GM23338 (cell line): ENCODE data around the gene CACNA1B. TPM values are rescaled to one million over a fixed set of nuclear protein-coding genes. Genes with fewer than 3 reads are reported as not detected.
"Not testable (repeated sequence)": the region's sequence is repeated elsewhere in the genome, so short reads cannot be mapped to it uniquely, and the experiment has no call there.

Source experiments
- ATAC-seq: fragments of 200-7000 bp; cut with Tn5 transposase; 3 replicates; pipeline ENCODE4 v1.9.1; 2020
- DNase-seq: peaks from one replicate; pipeline ENCODE4 v3.0.0-alpha.2; 2015; ENCODE audit warnings: low spot score
- H2AFZ ChIP-seq: fragments of 200-600 bp; sonication (generic); 2 replicates; pipeline ENCODE4 v1.8.0; 2016; ENCODE audit warnings: antibody characterized with exemption, mild to moderate bottlenecking, moderate library complexity
- H3F3A ChIP-seq: fragments of 200-600 bp; sonication (generic); replicated peaks from 2 replicates; pipeline ENCODE4 v1.8.0; 2017; ENCODE audit warnings: antibody characterized with exemption, mixed run types, low read depth
- H3K27ac ChIP-seq: fragments of 200-600 bp; sonication (generic); 2 replicates; pipeline ENCODE4 v1.6.1; 2016; ENCODE audit warnings: low read depth
- H3K27me3 ChIP-seq: fragments of 200-600 bp; sonication (generic); 2 replicates; pipeline ENCODE4 v1.8.0; 2016; ENCODE audit warnings: mild to moderate bottlenecking, mixed run types, moderate library complexity; ENCODE audit not compliant: insufficient read depth
- H3K36me3 ChIP-seq: fragments of 200-600 bp; sonication (generic); 2 replicates; pipeline ENCODE4 v1.8.0; 2016; ENCODE audit warnings: mild to moderate bottlenecking; ENCODE audit not compliant: insufficient read depth
- H3K4me1 ChIP-seq: fragments of 200-600 bp; sonication (generic); 2 replicates; pipeline ENCODE4 v1.8.0; 2016; ENCODE audit warnings: mild to moderate bottlenecking, moderate library complexity; ENCODE audit not compliant: insufficient read depth
- H3K4me2 ChIP-seq: fragments of 200-600 bp; sonication (generic); 2 replicates; pipeline ENCODE4 v1.7.1; 2017; ENCODE audit warnings: mixed run types
- H3K4me3 ChIP-seq: fragments of 200-600 bp; sonication (generic); 2 replicates; pipeline ENCODE4 v1.6.1; 2016; ENCODE audit warnings: mixed run types
- H3K79me2 ChIP-seq: fragments of 200-600 bp; sonication (generic); replicated peaks from 2 replicates; pipeline ENCODE4 v1.8.0; 2017; ENCODE audit warnings: mild to moderate bottlenecking; ENCODE audit not compliant: insufficient read depth
- H3K9me2 ChIP-seq: fragments of 200-600 bp; sonication (generic); 2 replicates; pipeline ENCODE4 v1.8.0; 2017; ENCODE audit not compliant: insufficient read depth
- H4K20me1 ChIP-seq: fragments of 200-600 bp; sonication (generic); replicated peaks from 2 replicates; pipeline ENCODE4 v1.8.0; 2017; ENCODE audit warnings: mild to moderate bottlenecking; ENCODE audit not compliant: insufficient read depth
- H3K27ac Mint-ChIP-seq: 2 replicates; pipeline ENCODE4 v1.8.0; 2020; ENCODE audit warnings: inconsistent platforms, mild to moderate bottlenecking, moderate library complexity, mixed read lengths
- H3K27me3 Mint-ChIP-seq: 3 replicates; pipeline ENCODE4 v1.8.0; 2022; ENCODE audit warnings: low read depth, mild to moderate bottlenecking, moderate library complexity, mixed read lengths, inconsistent platforms; ENCODE audit not compliant: insufficient read depth, poor library complexity
- H3K36me3 Mint-ChIP-seq: 3 replicates; pipeline ENCODE4 v1.8.0; 2021; ENCODE audit warnings: low read depth, mild to moderate bottlenecking, inconsistent platforms, moderate library complexity, mixed read lengths
- H3K4me1 Mint-ChIP-seq: 3 replicates; pipeline ENCODE4 v1.8.0; 2020; ENCODE audit warnings: mild to moderate bottlenecking, inconsistent platforms, mixed read lengths
- H3K4me3 Mint-ChIP-seq: 3 replicates; pipeline ENCODE4 v1.8.0; 2021; ENCODE audit warnings: moderate library complexity, mild to moderate bottlenecking, inconsistent platforms, mixed read lengths
- H3K9me3 Mint-ChIP-seq: 3 replicates; pipeline ENCODE4 v1.8.0; 2020; ENCODE audit warnings: moderate library complexity, mild to moderate bottlenecking, inconsistent platforms, mixed read lengths
- CREB1 ChIP-seq: fragments of 250-450 bp; sonication (Bioruptor Pico); IDR thresholded peaks from 2 replicates; pipeline ENCODE4 v1.5.0; 2020; ENCODE audit warnings: low read depth, mild to moderate bottlenecking, moderate library complexity
- EZH2 ChIP-seq: fragments of 200-600 bp; sonication (generic); IDR thresholded peaks from one replicate; pipeline ENCODE4 v1.8.0; 2017; ENCODE audit warnings: antibody characterized with exemption, mild to moderate bottlenecking, low read depth; ENCODE audit not compliant: unreplicated experiment
- EZH2phosphoT487 ChIP-seq: fragments of 200-600 bp; sonication (generic); IDR thresholded peaks from one replicate; pipeline ENCODE4 v1.8.1; 2018; ENCODE audit warnings: antibody characterized with exemption; ENCODE audit not compliant: unreplicated experiment
- JUNB ChIP-seq: IDR thresholded peaks from one replicate; pipeline ENCODE4 v1.6.1; 2016; ENCODE audit warnings: antibody characterized with exemption; ENCODE audit not compliant: unreplicated experiment
- NANOG ChIP-seq: IDR thresholded peaks from 2 replicates; pipeline ENCODE4 v1.6.1; 2016; ENCODE audit warnings: antibody characterized with exemption, borderline replicate concordance
- POLR2AphosphoS5 ChIP-seq: IDR thresholded peaks from 2 replicates; pipeline ENCODE4 v1.6.1; 2016; ENCODE audit warnings: antibody characterized with exemption, low read depth
- STAT1 ChIP-seq: IDR thresholded peaks from one replicate; pipeline ENCODE4 v1.6.1; 2016; ENCODE audit warnings: antibody characterized with exemption; ENCODE audit not compliant: unreplicated experiment
- ZNF114 ChIP-seq: fragments of 250-450 bp; sonication (Bioruptor Pico); IDR thresholded peaks from 2 replicates; pipeline ENCODE4 v1.5.0; 2020; ENCODE audit warnings: mild to moderate bottlenecking, moderate library complexity
- ZNF331 ChIP-seq: fragments of 250-450 bp; sonication (Bioruptor Pico); IDR thresholded peaks from 2 replicates; pipeline ENCODE4 v1.5.0; 2020; ENCODE audit warnings: low read depth, mild to moderate bottlenecking, moderate library complexity
- polyA plus RNA-seq: library from polyadenylated mRNA; unstranded; fragments of >200 nt; fragmentation: Nextera tagmentation; extraction: Ambion mirVana; gene quantifications from 2 replicates; pipeline ENCODE4 v1.2.1, GENCODE V29; 2016
- total RNA-seq: library from RNA; depleted of rRNA; stranded (reverse); fragments of >200 nt; shearing (Covaris generic); gene quantifications from 2 replicates; pipeline ENCODE4 v1.2.3, GENCODE V29; 2014
- TF ChIP-seq, protein P1 (sequence below), 2 experiments: fragments of 200-600 bp in 1 of 2; sonication (generic) in 1 of 2; conservative IDR thresholded peaks; 2 replicates each; pipeline versions ENCODE4 v1.5.1 to v1.6.1; 2016 to 2017; ENCODE audit warnings: antibody characterized with exemption in 2 of 2, low read depth in 2 of 2, mild to moderate bottlenecking in 2 of 2, moderate library complexity in 1 of 2
- TF ChIP-seq, protein P2 (sequence below): IDR thresholded peaks from 2 replicates; pipeline ENCODE4 v1.6.1; 2016; ENCODE audit warnings: antibody characterized with exemption

CACNA1B gene
- total and polyA plus RNA-seq, 2 experiments from 2014 or later, result 1.1 to 10.4 TPM

DNA sequence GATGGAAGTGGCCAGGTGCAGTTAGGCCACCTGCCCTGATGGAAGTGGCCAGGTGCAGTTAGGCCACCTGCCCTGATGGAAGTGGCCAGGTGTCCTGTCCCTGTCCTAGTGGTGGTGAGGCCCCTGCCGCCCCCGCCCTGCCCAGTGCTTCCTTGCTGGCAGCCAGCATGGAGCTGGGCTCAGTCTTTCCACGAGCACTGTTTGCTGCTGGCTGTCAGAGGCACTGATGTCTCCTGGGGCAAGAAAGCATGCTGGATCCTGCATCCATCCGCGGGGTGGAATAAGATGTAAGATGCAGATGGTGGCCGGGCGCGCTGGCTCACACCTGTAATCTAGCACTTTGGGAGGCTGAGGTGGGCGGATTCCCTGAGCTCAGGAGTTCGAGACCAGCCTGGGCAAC lies 141.9 kb downstream of the CACNA1B start:
- H3K27me3 ChIP-seq, ATAC-seq, H3K27ac ChIP-seq, H2AFZ ChIP-seq, H3K9me2 ChIP-seq, H3K4me1 Mint-ChIP-seq, H3F3A ChIP-seq, H3K36me3 ChIP-seq, H3K9me3 Mint-ChIP-seq, H3K27ac Mint-ChIP-seq, H3K4me3 Mint-ChIP-seq, H3K27me3 Mint-ChIP-seq, DNase-seq, H3K4me3 ChIP-seq, H4K20me1 ChIP-seq, H3K36me3 Mint-ChIP-seq, H3K4me2 ChIP-seq, H3K79me2 ChIP-seq, H3K4me1 ChIP-seq: not testable (repeated sequence)

DNA sequence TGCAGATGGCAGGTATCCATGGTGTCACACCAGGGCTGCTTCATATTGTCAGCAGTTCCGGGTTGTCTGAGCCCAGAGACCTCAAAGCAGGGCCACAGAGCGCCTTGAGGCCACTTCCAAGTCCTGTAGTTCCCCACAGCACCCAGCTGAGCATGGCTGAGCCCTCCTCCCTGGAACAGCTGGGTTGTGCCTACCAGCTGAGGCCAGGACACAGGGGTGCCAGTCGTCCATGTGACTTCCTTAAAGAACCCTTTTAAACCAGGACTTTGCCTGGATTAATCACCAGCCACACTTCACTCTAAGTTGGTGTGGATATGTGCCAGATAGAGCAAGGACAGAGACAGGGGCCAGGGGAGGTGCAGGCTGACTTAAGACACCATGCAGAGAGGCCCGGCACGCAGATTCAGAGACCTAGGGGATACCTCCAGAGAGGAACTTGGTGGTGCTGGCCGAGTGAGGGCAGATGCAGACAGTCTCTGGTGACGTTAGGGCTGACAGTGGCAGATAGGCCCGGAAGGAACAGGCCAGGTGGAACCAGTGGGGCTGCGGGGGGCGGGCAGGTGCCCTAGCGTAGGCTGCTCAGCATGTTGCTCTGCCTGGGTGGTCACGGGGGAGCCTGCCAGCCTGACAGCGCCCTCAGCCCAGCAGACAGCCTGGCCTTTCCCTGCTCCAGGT lies 142.7 kb downstream of the CACNA1B start:
- Histone ChIP-seq H3K4me1 (no peaks in the 10 kb centered on the region), H2AFZ (no peak overlapping the region), H3K36me3 (no peaks in the 10 kb centered on the region), H3K79me2 (no peaks in the 10 kb centered on the region), H3K9me2 (no peaks in the 10 kb centered on the region), H3K27ac (no peak overlapping the region), H3K4me2 (no peak overlapping the region), H3K4me3 (no peak overlapping the region), H3F3A (no peaks in the 10 kb centered on the region; the same call in 1 of the 2 replicates), H4K20me1 (no peaks in the 10 kb centered on the region), H3K27me3 (peaks cover 8% of the 10 kb centered on the region)
- H3K9me3 Mint-ChIP-seq, result no peaks in the 10 kb centered on the region; the same call in 2 of the 3 replicates
- peaks cover 12% of the 10 kb centered on the region for H3K27me3 Mint-ChIP-seq
- peaks cover 3% of the 10 kb centered on the region for H3K4me1 Mint-ChIP-seq
- ATAC-seq, result no peak
- TF ChIP-seq JUNB, result no peak
- TF ChIP-seq ZNF114 (CRISPR knock-in tag), result no peak
- TF ChIP-seq ZNF331 (CRISPR knock-in tag), result no peak
- TF ChIP-seq, protein P1, sequence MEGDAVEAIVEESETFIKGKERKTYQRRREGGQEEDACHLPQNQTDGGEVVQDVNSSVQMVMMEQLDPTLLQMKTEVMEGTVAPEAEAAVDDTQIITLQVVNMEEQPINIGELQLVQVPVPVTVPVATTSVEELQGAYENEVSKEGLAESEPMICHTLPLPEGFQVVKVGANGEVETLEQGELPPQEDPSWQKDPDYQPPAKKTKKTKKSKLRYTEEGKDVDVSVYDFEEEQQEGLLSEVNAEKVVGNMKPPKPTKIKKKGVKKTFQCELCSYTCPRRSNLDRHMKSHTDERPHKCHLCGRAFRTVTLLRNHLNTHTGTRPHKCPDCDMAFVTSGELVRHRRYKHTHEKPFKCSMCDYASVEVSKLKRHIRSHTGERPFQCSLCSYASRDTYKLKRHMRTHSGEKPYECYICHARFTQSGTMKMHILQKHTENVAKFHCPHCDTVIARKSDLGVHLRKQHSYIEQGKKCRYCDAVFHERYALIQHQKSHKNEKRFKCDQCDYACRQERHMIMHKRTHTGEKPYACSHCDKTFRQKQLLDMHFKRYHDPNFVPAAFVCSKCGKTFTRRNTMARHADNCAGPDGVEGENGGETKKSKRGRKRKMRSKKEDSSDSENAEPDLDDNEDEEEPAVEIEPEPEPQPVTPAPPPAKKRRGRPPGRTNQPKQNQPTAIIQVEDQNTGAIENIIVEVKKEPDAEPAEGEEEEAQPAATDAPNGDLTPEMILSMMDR (conservative IDR thresholded peaks at IDR 0.05; ENCODE audit: low read depth in 2 of 2), result no peak
- TF ChIP-seq EZH2, result no peak
- TF ChIP-seq, protein P2, sequence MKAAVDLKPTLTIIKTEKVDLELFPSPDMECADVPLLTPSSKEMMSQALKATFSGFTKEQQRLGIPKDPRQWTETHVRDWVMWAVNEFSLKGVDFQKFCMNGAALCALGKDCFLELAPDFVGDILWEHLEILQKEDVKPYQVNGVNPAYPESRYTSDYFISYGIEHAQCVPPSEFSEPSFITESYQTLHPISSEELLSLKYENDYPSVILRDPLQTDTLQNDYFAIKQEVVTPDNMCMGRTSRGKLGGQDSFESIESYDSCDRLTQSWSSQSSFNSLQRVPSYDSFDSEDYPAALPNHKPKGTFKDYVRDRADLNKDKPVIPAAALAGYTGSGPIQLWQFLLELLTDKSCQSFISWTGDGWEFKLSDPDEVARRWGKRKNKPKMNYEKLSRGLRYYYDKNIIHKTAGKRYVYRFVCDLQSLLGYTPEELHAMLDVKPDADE, result no peak
- TF ChIP-seq CREB1 (CRISPR knock-in tag), result no peak
- no peak for DNase-seq
- no peak overlapping the region for H3K4me3 Mint-ChIP-seq
- peaks cover 5% of the 10 kb centered on the region for H3K36me3 Mint-ChIP-seq
- no peak overlapping the region for H3K27ac Mint-ChIP-seq

DNA sequence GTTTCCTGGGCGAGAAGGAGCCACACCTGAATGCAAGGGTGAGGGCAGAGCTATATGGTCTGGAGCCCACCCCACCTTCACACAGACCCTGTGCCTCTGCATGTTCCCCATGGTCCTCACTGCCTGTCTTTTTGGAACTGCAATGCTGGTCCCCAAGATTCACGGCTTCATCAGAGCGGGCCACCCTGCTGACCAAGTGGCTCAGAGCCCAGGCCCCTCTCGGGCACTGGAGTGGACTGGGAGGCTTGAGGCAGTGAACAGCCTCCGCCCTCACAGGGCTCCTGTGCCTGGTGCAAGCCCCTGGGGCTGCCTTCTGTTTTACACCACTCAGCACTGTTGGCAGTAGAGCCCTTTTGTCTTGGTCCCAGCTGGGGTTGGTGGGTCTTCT lies 143.2 kb downstream of the CACNA1B start:
- H3K4me1 ChIP-seq, result no peaks in the 10 kb centered on the region
- H3K79me2 ChIP-seq, result no peaks in the 10 kb centered on the region
- peaks cover 8% of the 10 kb centered on the region for H3K27me3 ChIP-seq
- no peak overlapping the region for H3K4me3 ChIP-seq
- no peak overlapping the region for H3K4me3 Mint-ChIP-seq
- no peak overlapping the region for H3K4me2 ChIP-seq
- H3K36me3 Mint-ChIP-seq, result peaks cover 9% of the 10 kb centered on the region
- peaks cover 3% of the 10 kb centered on the region for H3K4me1 Mint-ChIP-seq
- no peaks in the 10 kb centered on the region; the same call in 2 of the 3 replicates for H3K9me3 Mint-ChIP-seq
- H3K27ac Mint-ChIP-seq, result no peak overlapping the region
- H3K36me3 ChIP-seq, result no peaks in the 10 kb centered on the region
- H3K27me3 Mint-ChIP-seq, result peaks cover 12% of the 10 kb centered on the region
- H3K9me2 ChIP-seq, result no peaks in the 10 kb centered on the region
- no peak overlapping the region for H2AFZ ChIP-seq
- ATAC-seq, result no peak
- no peak for DNase-seq
- H4K20me1 ChIP-seq, result no peaks in the 10 kb centered on the region
- no peak overlapping the region for H3K27ac ChIP-seq
- H3F3A ChIP-seq, result no peaks in the 10 kb centered on the region; the same call in 1 of the 2 replicates
- no peak for TF ChIP-seq EZH2phosphoT487
- TF ChIP-seq, protein P1 (conservative IDR thresholded peaks at IDR 0.05; ENCODE audit: low read depth in 2 of 2), result no peak
- TF ChIP-seq POLR2AphosphoS5, result no peak
- no peak for TF ChIP-seq STAT1
- no peak for TF ChIP-seq CREB1 (CRISPR knock-in tag)
- no peak for TF ChIP-seq JUNB
- no peak for TF ChIP-seq ZNF114 (CRISPR knock-in tag)
- no peak for TF ChIP-seq NANOG
- no peak for TF ChIP-seq EZH2
- TF ChIP-seq, protein P2, result no peak
- TF ChIP-seq ZNF331 (CRISPR knock-in tag), result no peak
